Stimulated activated CD8-positive, alpha-beta memory T cell treated with anti-CD3 and anti-CD28 coated beads, Interleukin-7, amount 100 ng/mL, for 1 hour (primary cell): ENCODE results near the gene APLNR.
"Not testable (repeated sequence)": the region's sequence is repeated elsewhere in the genome, so short reads cannot be mapped to it uniquely, and the experiment has no call there.

ENCODE experiments used
- DNase-seq, 2 donors: peaks; one replicate each; pipeline ENCODE4 v3.0.0-alpha.2; 2020; ENCODE audit warnings: low read depth in 2 of 2

The APLNR gene

GRCh38 chr11:57237204-57237681 is at the start of gene APLNR:
Gene APLNR, minus strand, starts transcription at chr11:57237250. Its CDS starts 246 bp downstream, at chr11:57237004.
- DNase-seq = no peak

DNA sequence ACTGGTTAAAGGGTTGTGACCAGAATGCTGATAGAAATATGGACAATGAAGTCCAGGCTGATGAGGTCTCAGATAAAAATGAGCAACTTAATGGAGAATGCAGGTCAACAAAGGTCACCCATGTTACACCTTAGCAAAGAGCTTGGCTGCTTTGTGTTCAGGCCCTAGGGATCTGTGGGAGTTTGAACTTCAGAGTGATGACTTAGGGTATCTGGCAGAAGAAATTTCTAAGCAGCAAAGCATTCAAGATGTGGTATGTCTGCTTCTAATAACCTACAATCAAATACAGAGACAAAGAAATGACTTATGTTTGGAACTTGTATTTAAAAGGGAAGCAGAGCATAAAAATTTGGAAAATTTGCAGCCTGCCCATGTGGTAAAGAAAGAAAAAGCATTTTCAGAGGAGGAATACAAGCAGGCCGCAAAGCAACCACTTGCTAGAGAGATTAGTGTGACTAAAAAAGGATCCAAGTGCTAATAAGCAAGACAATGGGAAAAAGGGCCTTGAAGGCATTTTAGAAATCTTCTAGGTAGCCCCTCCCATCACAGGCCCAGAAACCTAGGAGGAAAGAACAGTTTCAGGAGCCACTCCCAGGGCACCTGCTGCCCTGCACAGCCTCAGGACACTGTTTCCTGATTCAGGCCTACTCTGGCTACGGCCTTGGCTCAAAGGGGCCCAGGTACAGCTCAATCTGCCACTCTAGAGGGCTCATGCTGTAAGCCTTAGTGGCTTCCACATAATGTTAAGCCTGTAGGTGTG is 46.4 kb upstream of the APLNR start:
- no peak for DNase-seq

DNA sequence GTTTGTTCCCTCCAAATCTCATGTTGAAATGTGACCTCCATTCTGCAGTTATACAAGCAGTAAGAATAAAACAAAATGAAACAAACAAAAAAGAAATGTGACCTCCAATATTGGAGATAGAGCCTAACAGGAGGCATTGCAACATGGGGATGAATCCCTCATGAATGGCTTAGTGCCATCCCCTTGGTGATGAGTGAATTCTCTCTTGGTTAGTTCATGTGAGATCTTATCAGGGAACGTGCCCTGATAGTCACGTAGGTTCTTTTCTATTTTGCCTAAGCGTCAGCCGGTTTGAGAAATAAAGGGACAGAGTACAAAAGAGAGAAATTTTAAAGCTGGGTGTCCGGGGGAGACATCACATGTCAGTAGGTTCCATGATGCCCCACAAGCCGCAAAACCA is 44.5 kb upstream of the APLNR start:
- not testable (repeated sequence) for DNase-seq

GRCh38 chr11:57279116-57279515 is 42.1 kb upstream of the APLNR start:
- DNase-seq = no peak

GRCh38 chr11:57278721-57279095 is 41.7 kb upstream of the APLNR start:
- DNase-seq = no peak

DNA sequence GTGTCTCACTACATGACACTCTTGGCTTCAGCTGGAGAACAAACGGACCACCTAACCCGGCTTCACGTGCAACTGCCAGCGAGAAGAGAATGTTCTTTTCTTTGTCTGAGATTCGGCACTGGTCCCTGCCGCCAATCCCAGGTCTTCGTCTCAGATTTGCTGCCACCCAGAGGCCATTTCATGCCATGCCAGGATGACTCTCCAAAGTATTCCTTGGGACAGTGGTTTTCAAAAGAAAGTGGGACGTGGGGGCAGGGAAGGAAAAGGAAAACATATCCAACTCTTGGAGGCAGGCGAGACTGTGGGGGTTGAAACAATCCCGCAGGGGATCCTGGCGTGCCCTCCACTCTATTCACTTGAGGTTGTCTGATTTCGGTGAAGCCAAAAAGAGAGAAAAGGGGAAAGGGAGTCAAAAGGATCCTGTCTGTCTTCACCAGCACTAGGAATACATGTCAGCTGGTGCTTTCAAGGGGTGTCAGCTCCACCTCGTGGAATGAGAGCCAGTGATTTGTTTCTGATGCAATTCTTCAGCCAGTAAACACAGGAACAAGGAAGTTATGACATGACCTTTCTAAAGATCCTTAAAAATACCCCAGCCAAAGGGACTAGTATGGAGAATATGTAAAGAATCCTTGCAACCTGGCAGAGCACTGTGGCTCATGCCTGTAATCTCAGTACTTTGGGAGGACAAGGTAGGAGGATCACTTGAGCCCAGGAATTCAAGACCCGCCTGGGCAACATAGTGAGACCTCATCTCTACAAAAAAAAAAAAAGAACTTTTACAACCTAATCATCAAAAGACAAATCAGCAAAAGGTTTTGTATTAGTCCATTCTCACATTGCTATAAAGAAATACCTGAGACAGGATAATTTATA is 41.0 kb upstream of the APLNR start:
- DNase-seq = no peak

DNA sequence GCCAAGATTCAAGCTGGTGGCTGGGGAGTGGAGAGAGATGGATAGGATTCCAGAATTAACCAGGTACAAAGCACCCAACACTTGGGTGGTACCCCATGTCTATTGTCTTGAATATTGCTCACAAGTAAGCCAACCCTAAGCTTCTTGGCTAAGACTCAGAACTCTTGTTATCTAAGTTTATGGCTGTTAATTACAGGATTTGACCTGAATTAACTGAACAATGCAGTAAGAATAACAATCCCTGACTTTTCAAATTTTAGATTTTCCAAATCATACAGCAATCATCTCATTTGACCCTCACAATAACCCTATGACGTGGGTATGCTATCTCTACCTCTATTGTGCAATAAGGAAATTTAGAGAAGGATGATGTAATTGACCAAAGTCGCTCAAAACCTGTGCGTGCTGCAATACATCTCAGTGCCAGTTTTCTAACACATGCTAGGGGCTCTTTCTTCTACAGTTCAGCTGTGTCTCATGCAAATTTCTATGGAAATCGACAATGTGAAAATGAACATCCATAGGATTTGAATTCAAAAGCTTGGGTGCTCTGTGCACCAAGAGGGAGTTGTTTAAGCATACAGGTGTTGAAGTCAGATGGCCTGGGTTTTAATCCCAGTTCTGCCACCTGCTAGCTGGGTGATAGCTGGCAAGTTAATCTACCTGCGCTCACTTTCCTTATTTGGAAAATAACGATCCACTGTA is 40.1 kb upstream of the APLNR start:
- no peak for DNase-seq

GRCh38 chr11:57276169-57276970 is 39.3 kb upstream of the APLNR start:
- no peak for DNase-seq

DNA sequence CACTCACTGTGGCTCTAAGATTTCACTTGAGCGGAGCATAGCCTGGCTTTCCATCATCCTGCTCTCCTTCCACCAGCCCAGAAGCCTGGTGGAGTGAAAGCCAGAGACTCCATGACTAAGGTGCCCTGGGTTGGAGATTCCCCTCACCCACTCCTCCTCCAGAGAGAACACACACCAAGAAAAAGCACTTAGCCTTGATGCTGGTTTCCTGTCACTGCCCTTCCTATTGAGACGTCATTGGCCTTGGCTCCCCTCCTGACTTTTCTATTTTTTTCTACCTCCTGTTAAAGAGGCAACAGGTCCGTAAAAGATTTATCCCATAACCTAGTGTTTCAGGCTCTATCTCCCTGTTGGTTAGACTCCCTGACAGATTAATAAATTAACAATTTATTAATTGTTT is 38.5 kb upstream of the APLNR start:
- DNase-seq = no peak

- no peak for DNase-seq
Observed at GRCh38 chr11:57274904-57275498, 38.0 kb upstream of the APLNR start.

DNA sequence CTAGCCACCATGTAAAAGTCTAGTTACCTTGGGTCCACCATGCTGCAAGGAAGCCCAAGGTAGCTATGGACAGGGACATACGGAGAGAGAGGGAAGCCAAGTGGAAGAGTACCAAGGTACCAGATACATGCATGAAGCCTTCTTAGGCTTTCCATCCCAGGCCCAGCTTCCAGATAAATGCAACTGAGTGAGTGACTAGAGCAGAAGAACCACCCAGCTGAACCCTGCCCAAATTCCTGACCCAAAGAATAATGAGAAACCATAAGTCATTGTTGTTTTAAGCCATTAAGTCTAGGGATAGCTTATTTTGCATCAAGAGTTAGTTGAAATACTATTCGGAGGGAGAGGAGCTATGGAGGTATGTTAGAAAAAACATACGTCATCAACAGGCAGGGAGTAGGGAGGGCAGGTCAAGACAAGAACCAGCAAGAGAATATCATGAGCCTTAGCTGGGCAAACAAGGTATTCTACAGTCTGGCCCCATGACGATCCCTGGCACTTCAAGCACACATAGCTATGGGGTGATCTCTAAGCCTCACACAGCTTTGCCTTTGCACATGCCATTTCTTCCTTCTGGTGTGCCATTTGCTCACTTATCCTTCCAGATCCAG is 36.5 kb upstream of the APLNR start:
- no peak for DNase-seq

DNA sequence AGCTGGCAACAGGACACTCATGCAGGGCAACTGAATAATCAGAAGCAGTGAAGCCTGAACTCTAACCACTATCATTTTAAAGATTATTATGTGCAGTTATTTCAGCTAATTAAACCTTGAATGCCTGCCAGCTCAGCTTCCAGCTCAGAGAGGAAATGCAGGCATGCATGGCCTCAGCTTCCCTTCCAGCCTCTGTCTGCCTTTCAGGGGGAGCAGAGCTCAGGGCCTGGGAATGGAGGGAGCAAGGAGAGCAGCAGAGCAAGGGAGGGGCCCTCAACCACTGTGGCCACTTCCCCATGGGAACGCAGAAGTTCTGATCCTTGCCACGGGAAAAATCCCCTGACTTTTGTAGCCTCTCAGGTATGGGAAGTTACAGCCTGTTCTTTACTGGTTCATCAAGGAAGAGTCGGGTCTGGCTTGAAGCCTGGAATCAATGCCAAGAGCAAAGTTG is 32.5 kb upstream of the APLNR start:
- no peak for DNase-seq

DNA sequence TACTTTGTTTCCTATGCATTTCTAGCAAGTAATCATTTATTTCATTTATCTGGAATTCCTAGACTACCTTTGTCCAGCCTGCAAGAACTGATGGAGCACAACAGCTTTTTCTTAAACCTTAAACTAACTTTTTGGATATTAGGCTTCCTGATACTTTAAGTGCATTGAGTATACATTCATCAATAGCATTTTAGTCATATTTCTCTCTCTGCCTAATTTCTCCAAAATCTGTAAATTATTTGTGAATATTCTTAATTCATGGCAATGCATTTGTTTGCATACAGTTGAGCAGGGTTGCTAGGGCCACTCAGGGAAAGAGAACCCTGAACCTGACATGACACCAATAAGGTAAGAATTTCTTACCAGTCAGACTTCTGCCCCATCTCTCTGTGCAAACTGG is 29.1 kb upstream of the APLNR start:
- no peak for DNase-seq

DNA sequence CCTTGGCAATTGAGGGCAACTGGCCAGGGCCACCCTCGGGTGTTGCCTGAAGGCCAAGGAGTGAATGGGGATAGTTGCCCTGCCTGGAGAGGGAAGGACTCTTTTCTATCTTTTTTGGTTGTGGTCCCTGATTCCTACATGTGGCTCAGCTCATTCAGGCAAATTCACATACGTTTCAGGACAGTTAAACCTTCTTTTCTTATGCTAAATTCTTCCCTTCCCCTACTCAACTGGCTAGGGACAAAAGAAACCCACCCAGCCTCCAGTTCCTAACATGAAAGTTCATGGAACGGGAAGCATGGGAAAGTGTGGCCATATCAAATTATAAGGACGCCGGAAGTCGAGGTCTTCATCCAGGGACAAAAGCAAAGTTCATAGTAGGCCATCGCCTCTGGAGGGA is 26.3 kb upstream of the APLNR start:
- DNase-seq = no peak

DNA sequence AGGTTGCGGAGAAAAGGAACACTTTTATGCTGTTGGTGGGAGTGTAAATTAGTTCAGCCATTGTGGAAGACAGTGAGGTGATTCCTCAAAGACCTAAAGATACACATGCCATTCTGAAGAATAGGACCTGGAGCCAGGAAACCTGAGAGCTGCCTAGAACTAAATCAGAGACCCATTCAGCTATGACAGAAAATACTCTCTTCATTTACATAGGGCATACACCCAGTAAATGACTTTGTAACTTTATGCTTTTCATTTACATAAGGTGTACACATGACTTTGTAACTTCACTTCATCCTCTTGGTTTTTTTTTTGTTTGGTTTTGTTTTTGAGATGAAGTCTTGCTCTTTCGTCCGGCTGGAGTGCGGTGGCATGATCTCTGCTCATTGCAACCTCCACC is 25.1 kb upstream of the APLNR start:
- no peak for DNase-seq

DNA sequence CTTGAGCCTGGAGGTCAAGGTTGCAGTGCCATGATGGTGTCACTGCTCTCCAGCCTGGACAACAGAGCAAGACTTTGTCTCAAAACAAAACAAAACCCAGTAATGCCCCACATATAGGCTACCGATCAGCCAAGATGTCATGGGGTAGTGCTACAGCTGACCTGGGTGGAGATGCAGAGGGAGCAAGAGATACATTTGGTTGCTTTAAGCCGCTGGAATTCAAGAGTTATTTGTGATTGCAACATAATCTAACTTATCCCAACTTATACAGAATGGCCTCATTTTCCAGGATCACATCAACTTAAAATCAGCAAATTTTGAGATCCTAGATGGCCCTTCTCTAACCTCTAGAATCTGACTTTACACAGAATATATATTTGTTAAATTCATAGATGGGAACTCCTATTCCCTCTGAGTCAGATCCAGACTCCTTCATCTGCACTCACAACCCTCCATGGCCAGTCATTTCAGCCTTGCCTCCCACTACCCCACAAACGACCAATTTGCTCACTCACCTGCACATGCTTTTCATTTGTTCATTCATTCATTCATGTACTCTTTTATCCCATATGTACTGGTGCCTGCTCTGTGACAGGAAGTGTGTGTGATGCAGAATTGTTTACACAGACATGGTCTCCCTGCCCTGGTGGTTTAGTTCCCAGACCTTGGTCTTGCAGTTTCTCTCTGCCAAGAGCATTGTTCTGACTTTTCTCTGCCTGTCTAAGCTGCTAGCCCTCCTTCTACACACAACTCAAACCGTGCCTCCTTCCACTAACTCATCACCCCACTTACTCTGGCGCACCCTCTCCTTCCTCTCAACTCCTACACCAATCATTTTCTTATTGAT is 24.1 kb upstream of the APLNR start:
- DNase-seq = no peak

DNA sequence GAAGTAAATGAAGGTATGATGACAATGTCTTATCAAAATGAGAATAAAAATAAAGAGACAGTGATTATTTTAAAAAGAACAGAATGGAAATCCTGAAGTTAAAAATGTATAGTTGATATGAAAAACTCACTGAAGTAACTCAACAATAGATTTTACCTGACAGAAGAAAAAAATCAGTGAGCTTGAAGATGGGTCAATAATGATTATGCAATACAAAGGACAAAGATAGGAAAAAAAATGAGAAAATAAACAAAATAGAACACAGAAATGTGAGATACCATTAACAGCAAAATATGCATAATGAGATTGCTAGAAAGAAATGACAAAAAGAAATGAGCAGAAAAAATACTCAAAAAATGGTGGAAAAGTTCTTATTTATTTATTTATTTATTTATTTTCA is 19.1 kb upstream of the APLNR start:
- no peak for DNase-seq

GRCh38 chr11:57255618-57256017 is 18.6 kb upstream of the APLNR start:
- DNase-seq = no peak

- no peak for DNase-seq
Observed at GRCh38 chr11:57254631-57255030, 17.6 kb upstream of the APLNR start.
